HCT116 (cell line): ENCODE results near the gene PPP1R14C. TPM values are rescaled to one million over a fixed set of nuclear protein-coding genes. Genes with fewer than 3 reads are reported as not detected.

Experiments
- ATAC-seq: fragments of 200-7000 bp; cut with Tn5 transposase; 2 replicates; pipeline ENCODE4 v1.9.1; 2020; ENCODE audit warnings: mild to moderate bottlenecking, moderate library complexity
- BruUV-seq: library from RNA; stranded (reverse); fragments of 400-500 nt; replicated peaks from 2 replicates; lab custom pipeline; 2021; lab: Mats Ljungman, UMichigan
- CTCF ChIA-PET: fragments of 300-600 bp; sonication (Branson Sonifier 250); formaldehyde crosslinking; loops from one replicate; lab custom pipeline; 2021; ENCODE audit warnings: antibody characterized with exemption; lab: Charles Lee
- POLR2A ChIA-PET: fragments of 300-600, 350-600 bp; sonication (Branson Sonifier 250); formaldehyde crosslinking; loops from one replicate; lab custom pipeline; 2021; ENCODE audit warnings: antibody characterized with exemption; lab: Charles Lee
- RAD21 ChIA-PET, 2 experiments: fragments of 300-600 bp; sonication (Branson Sonifier 250); formaldehyde crosslinking; loops; one replicate each; lab custom pipeline; 2023; ENCODE audit warnings: low total read pairs in 2 of 2; ENCODE audit not compliant: uncharacterized antibody in 2 of 2, unreplicated experiment in 2 of 2, low non-redundant PET in 1 of 2; lab: Charles Lee
- DNase-seq: peaks from one replicate; pipeline ENCODE4 v3.0.0-alpha.2; 2010; ENCODE audit warnings: low read depth, low spot score
- H2AFZ ChIP-seq: fragments of 200-600 bp; shearing (Covaris generic), sonication (generic); 2 replicates; pipeline ENCODE4 v1.6.1; 2017; ENCODE audit warnings: low read depth, mixed run types, mixed read lengths, antibody characterized with exemption, low read length; ENCODE audit not compliant: poor library complexity, severe bottlenecking
- H3K27ac ChIP-seq: 2 replicates; pipeline ENCODE4 v1.5.1; 2012; ENCODE audit warnings: low read depth, low read length
- H3K27me3 ChIP-seq: fragments of 200-600 bp; sonication (generic); 2 replicates; pipeline ENCODE4 v1.6.1; 2016; ENCODE audit warnings: mixed run types, low read length, mixed read lengths; ENCODE audit not compliant: insufficient read depth
- H3K36me3 ChIP-seq, 2 experiments: fragments of 200-500 bp in 1 of 2; fragments of 200-600 bp in 1 of 2; sonication (Bioruptor generic) in 1 of 2; sonication (generic) in 1 of 2; 2 replicates each; pipeline versions ENCODE4 v1.5.1 to v1.6.1; 2014 to 2016; ENCODE audit warnings: low read length in 2 of 2, inconsistent platforms in 1 of 2, mixed read lengths in 1 of 2, mixed run types in 1 of 2; ENCODE audit not compliant: insufficient read depth in 2 of 2, control insufficient read depth in 1 of 2
- H3K4me1 ChIP-seq, 2 experiments: fragments of 200-600 bp in 1 of 2; sonication (generic) in 1 of 2; 2 replicates each; pipeline versions ENCODE4 v1.5.1 to v1.6.1; 2012 to 2017; ENCODE audit warnings: low read length in 2 of 2, inconsistent platforms in 1 of 2, mild to moderate bottlenecking in 1 of 2, mixed read lengths in 1 of 2, mixed run types in 1 of 2, moderate library complexity in 1 of 2; ENCODE audit not compliant: insufficient read depth in 2 of 2, control insufficient read depth in 1 of 2
- H3K4me2 ChIP-seq: fragments of 200-600 bp; sonication (generic); 2 replicates; pipeline ENCODE4 v1.6.1; 2017; ENCODE audit warnings: mixed run types, low read length, mixed read lengths
- H3K4me3 ChIP-seq, 2 experiments: fragments of 200-600 bp in 1 of 2; sonication (generic) in 1 of 2; replicated peaks in 1 of 2; 2 replicates each; pipeline ENCODE4 v1.5.1; 2011 to 2016; ENCODE audit warnings: low read length in 2 of 2, control low read depth in 1 of 2, low read depth in 1 of 2, mild to moderate bottlenecking in 1 of 2, mixed read lengths in 1 of 2, mixed run types in 1 of 2
- H3K79me2 ChIP-seq: fragments of 200-600 bp; sonication (generic); 2 replicates; pipeline ENCODE4 v1.6.1; 2017; ENCODE audit warnings: mild to moderate bottlenecking, mixed run types, low read length, moderate library complexity, mixed read lengths; ENCODE audit not compliant: insufficient read depth
- H3K9ac ChIP-seq: fragments of 200-600 bp; sonication (generic); 2 replicates; pipeline ENCODE4 v1.6.1; 2016; ENCODE audit warnings: low read length, mixed read lengths
- H3K9me2 ChIP-seq: fragments of 200-600 bp; sonication (generic), shearing (Covaris generic); 2 replicates; pipeline ENCODE4 v1.6.1; 2017; ENCODE audit warnings: mixed run types, mild to moderate bottlenecking, moderate library complexity; ENCODE audit not compliant: insufficient read depth
- H3K9me3 ChIP-seq, 2 experiments: fragments of 200-500 bp in 1 of 2; fragments of 200-600 bp in 1 of 2; sonication (Bioruptor generic) in 1 of 2; sonication (generic) in 1 of 2; 2 replicates each; pipeline ENCODE4 v1.6.1; 2014 to 2017; ENCODE audit warnings: low read length in 2 of 2, mixed read lengths in 2 of 2, inconsistent platforms in 1 of 2, low read depth in 1 of 2, mild to moderate bottlenecking in 1 of 2, mixed run types in 1 of 2, moderate library complexity in 1 of 2; ENCODE audit not compliant: control insufficient read depth in 1 of 2, insufficient read depth in 1 of 2
- H4K20me1 ChIP-seq: fragments of 200-600 bp; sonication (generic), shearing (Covaris generic); 2 replicates; pipeline ENCODE4 v1.6.1; 2017; ENCODE audit warnings: mixed run types, mild to moderate bottlenecking, moderate library complexity; ENCODE audit not compliant: insufficient read depth
- CBX3 ChIP-seq: IDR thresholded peaks from 2 replicates; pipeline ENCODE4 v1.6.1; 2012; ENCODE audit warnings: low read depth
- EGR1 ChIP-seq: IDR thresholded peaks from 2 replicates; pipeline ENCODE4 v1.6.1; 2012; ENCODE audit warnings: low read depth
- EZH2 ChIP-seq: fragments of 200-600 bp; sonication (generic); IDR thresholded peaks from 2 replicates; pipeline ENCODE4 v1.6.1; 2017; ENCODE audit warnings: antibody characterized with exemption, mixed run types
- FOSL1 ChIP-seq: IDR thresholded peaks from 2 replicates; pipeline ENCODE4 v1.6.1; 2012; ENCODE audit warnings: low read depth
- RAD21 ChIP-seq: IDR thresholded peaks from 2 replicates; pipeline ENCODE4 v1.6.1; 2012; ENCODE audit warnings: low read depth, mild to moderate bottlenecking
- REST ChIP-seq: IDR thresholded peaks from 2 replicates; pipeline ENCODE4 v1.6.1; 2012; ENCODE audit warnings: low read depth
- ZFX ChIP-seq: fragments of 450-650 bp; IDR thresholded peaks from 2 replicates; pipeline ENCODE4 v1.6.1; 2017
- intact Hi-C: fragments of 100-400 bp; cut with micrococcal nuclease; formaldehyde crosslinking; loops from 2 replicates; pipeline ENCODE4 v1.10.0; 2022
- total RNA-seq: library from RNA; stranded (reverse); gene quantifications from one replicate; pipeline ENCODE4 v1.2.1, GENCODE V29; 2021; ENCODE audit not compliant: unreplicated experiment

PPP1R14C gene
- total RNA-seq, 1 experiment from 2014 or later: 7.8 TPM

GRCh38 chr6:150112233-150112632 is 30.6 kb upstream of the PPP1R14C start:
- RAD21 ChIA-PET: no interaction called here
- H3K79me2 ChIP-seq: no peaks in the 10 kb centered on the region
- no peaks in the 10 kb centered on the region for H4K20me1 ChIP-seq
- TF ChIP-seq EZH2: no peak
- TF ChIP-seq, all 23 proteins: peak for 0
- H3K27ac ChIP-seq: no peak overlapping the region
- ChIA-PET CTCF (interaction anchor here (1.1 kb wide), 1 partner anchor 31 kb away, joined by 4 read pairs; no protein-coding TSS in a partner anchor), POLR2A (no interaction called here)
- H3K9ac ChIP-seq: no peak overlapping the region
- H3K9me3 ChIP-seq: no peaks in the 10 kb centered on the region
- ATAC-seq (no peak), DNase-seq (no peak)
- no peak overlapping the region for H2AFZ ChIP-seq
- no peaks in the 10 kb centered on the region for H3K9me2 ChIP-seq
- no TSS peak for BruUV-seq
- no peak overlapping the region for H3K4me3 ChIP-seq
- H3K4me2 ChIP-seq: no peak overlapping the region
- H3K36me3 ChIP-seq: no peaks in the 10 kb centered on the region
- intact Hi-C loops: no loop called here
- H3K27me3 ChIP-seq: no peaks in the 10 kb centered on the region
- H3K4me1 ChIP-seq: no peaks in the 10 kb centered on the region

- POLR2A ChIA-PET: no interaction called here
- H3K4me2 ChIP-seq: no peak overlapping the region
- no peak overlapping the region for H3K9ac ChIP-seq
- no peaks in the 10 kb centered on the region for H3K36me3 ChIP-seq
- RAD21 ChIA-PET: no interaction called here
- no TSS peak for BruUV-seq
- no peaks in the 10 kb centered on the region for H3K9me2 ChIP-seq
- no peak overlapping the region for H3K27ac ChIP-seq
- no peaks in the 10 kb centered on the region for H3K27me3 ChIP-seq
- intact Hi-C loops: no loop called here
- ATAC-seq (no peak), DNase-seq (no peak)
- no peak overlapping the region for H2AFZ ChIP-seq
- no peaks in the 10 kb centered on the region for H3K4me1 ChIP-seq
- CTCF ChIA-PET: no interaction called here
- no peaks in the 10 kb centered on the region for H3K9me3 ChIP-seq
- TF ChIP-seq CBX3 (no peak), REST (no peak), FOSL1 (no peak), EGR1 (no peak), EZH2 (no peak), RAD21 (no peak), ZFX (no peak)
- no peak overlapping the region for H3K4me3 ChIP-seq
- no peaks in the 10 kb centered on the region for H3K79me2 ChIP-seq
- H4K20me1 ChIP-seq: no peaks in the 10 kb centered on the region
These were observed 27.1 kb upstream of the PPP1R14C start for GRCh38 chr6:150115769-150116168.
